ENCODE measurements around the gene PFKL. TPM values are rescaled to one million over a fixed set of nuclear protein-coding genes. Genes with fewer than 3 reads are reported as not detected.

The PFKL gene
- total RNA-seq, 1 donor from 2014 or later: 138 TPM

GRCh38 chr21:44368711-44369446, 69.0 kb downstream of the PFKL start:
- no peaks in the 10 kb centered on the region for H3K27me3 Mint-ChIP-seq (ENCODE audit: unreplicated experiment)

GRCh38 chr21:44370027-44370735, 70.3 kb downstream of the PFKL start:
- H3K9me3 Mint-ChIP-seq (ENCODE audit: unreplicated experiment): no peaks in the 10 kb centered on the region

More at GRCh38 chr21:44368711-44369446, 69.0 kb downstream of the PFKL start:
- no peaks in the 10 kb centered on the region for H3K36me3 Mint-ChIP-seq (ENCODE audit: unreplicated experiment)
- H3K27ac Mint-ChIP-seq (ENCODE audit: unreplicated experiment): no peak overlapping the region
- TF ChIP-seq CTCF (IDR thresholded peaks at IDR 0.05): no peak
- DNase-seq (ENCODE audit: extremely low spot score, unreplicated experiment): no peak
- no peaks in the 10 kb centered on the region for H3K4me1 Mint-ChIP-seq (ENCODE audit: unreplicated experiment)
- peaks cover under 1% of the 10 kb centered on the region for H3K9me3 Mint-ChIP-seq (ENCODE audit: unreplicated experiment)
- H3K4me3 Mint-ChIP-seq (ENCODE audit: unreplicated experiment): no peak overlapping the region

GRCh38 chr21:44370786-44371410, 71.0 kb downstream of the PFKL start:
- Mint-ChIP-seq H3K4me3 (ENCODE audit: unreplicated experiment) (no peak overlapping the region), H3K9me3 (ENCODE audit: unreplicated experiment) (no peaks in the 10 kb centered on the region), H3K4me1 (ENCODE audit: unreplicated experiment) (no peaks in the 10 kb centered on the region), H3K27ac (ENCODE audit: unreplicated experiment) (no peak overlapping the region), H3K36me3 (ENCODE audit: unreplicated experiment) (no peaks in the 10 kb centered on the region), H3K27me3 (ENCODE audit: unreplicated experiment) (no peaks in the 10 kb centered on the region)
- DNase-seq (ENCODE audit: extremely low spot score, unreplicated experiment): no peak
- TF ChIP-seq CTCF (IDR thresholded peaks at IDR 0.05): no peak

More at GRCh38 chr21:44370027-44370735, 70.3 kb downstream of the PFKL start:
- Mint-ChIP-seq H3K4me3 (ENCODE audit: unreplicated experiment) (no peak overlapping the region), H3K36me3 (ENCODE audit: unreplicated experiment) (no peaks in the 10 kb centered on the region), H3K4me1 (ENCODE audit: unreplicated experiment) (no peaks in the 10 kb centered on the region), H3K27me3 (ENCODE audit: unreplicated experiment) (no peaks in the 10 kb centered on the region), H3K27ac (ENCODE audit: unreplicated experiment) (no peak overlapping the region)
- DNase-seq (ENCODE audit: extremely low spot score, unreplicated experiment): no peak
- TF ChIP-seq CTCF (IDR thresholded peaks at IDR 0.05): no peak

- Mint-ChIP-seq H3K9me3 (ENCODE audit: unreplicated experiment) (no peaks in the 10 kb centered on the region), H3K36me3 (ENCODE audit: unreplicated experiment) (no peaks in the 10 kb centered on the region), H3K27ac (ENCODE audit: unreplicated experiment) (no peak overlapping the region), H3K27me3 (ENCODE audit: unreplicated experiment) (no peaks in the 10 kb centered on the region), H3K4me3 (ENCODE audit: unreplicated experiment) (no peak overlapping the region), H3K4me1 (ENCODE audit: unreplicated experiment) (no peaks in the 10 kb centered on the region)
- DNase-seq (ENCODE audit: extremely low spot score, unreplicated experiment): no peak
- TF ChIP-seq CTCF (IDR thresholded peaks at IDR 0.05): no peak
These were observed 71.7 kb downstream of the PFKL start for GRCh38 chr21:44371596-44371995.

GRCh38 chr21:44372616-44373015, 72.8 kb downstream of the PFKL start:
- DNase-seq (ENCODE audit: extremely low spot score, unreplicated experiment): no peak
- no peak for TF ChIP-seq CTCF (IDR thresholded peaks at IDR 0.05)
- Mint-ChIP-seq H3K9me3 (ENCODE audit: unreplicated experiment) (no peaks in the 10 kb centered on the region), H3K36me3 (ENCODE audit: unreplicated experiment) (no peaks in the 10 kb centered on the region), H3K4me1 (ENCODE audit: unreplicated experiment) (no peaks in the 10 kb centered on the region), H3K27me3 (ENCODE audit: unreplicated experiment) (no peaks in the 10 kb centered on the region), H3K4me3 (ENCODE audit: unreplicated experiment) (no peak overlapping the region), H3K27ac (ENCODE audit: unreplicated experiment) (no peak overlapping the region)
